Muscle of back (tissue), 11 donors: ENCODE results near the gene MXRA8. TPM values are rescaled to one million over a fixed set of nuclear protein-coding genes. Genes with fewer than 3 reads are reported as not detected.

ENCODE experiments used
- DNase-seq, 3 donors: peaks; one replicate each; pipeline versions ENCODE4 v3.0.0 to v3.0.0-alpha.2; 2013
- polyA plus RNA-seq, 10 donors: library from polyadenylated mRNA; unstranded; fragments of 120-200 nt; gene quantifications; one replicate each; pipeline ENCODE4 v1.2.1, GENCODE V29; 2013; ENCODE audit not compliant: insufficient read length in 10 of 10

MXRA8 gene
- polyA plus RNA-seq, 10 donors: 52.6 to 111 (median 69.8) TPM

GRCh38 chr1:1309251-1310108, 48.9 kb downstream of the MXRA8 start:
- DNase-seq: peak in 1 of 3 donors; percentile 38

GRCh38 chr1:1308756-1309250, 49.6 kb downstream of the MXRA8 start:
- no peak for DNase-seq

GRCh38 chr1:1307923-1308755, 50.2 kb downstream of the MXRA8 start, which contains the start of the genes ACAP3 and PUSL1:
Gene ACAP3, minus strand, starts transcription at chr1:1307930. Its CDS starts 115 bp downstream, at chr1:1307815.
Gene PUSL1, plus strand, starts transcription at chr1:1308597. Its CDS starts 47 bp downstream, at chr1:1308644.
- peak; percentile 92 to 98 (median 95) for DNase-seq

GRCh38 chr1:1307261-1307922, 51.0 kb downstream of the MXRA8 start:
- DNase-seq: peak in 1 of 3 donors; percentile 58

GRCh38 chr1:1306661-1307260, 51.6 kb downstream of the MXRA8 start:
- DNase-seq: peak in 1 of 3 donors; percentile 51

- DNase-seq: no peak
Observed at GRCh38 chr1:1306070-1306660, 52.2 kb downstream of the MXRA8 start.

GRCh38 chr1:1305300-1306069, 52.9 kb downstream of the MXRA8 start:
- peak; percentile 62 to 84 (median 64) for DNase-seq

GRCh38 chr1:1304331-1305299, 53.7 kb downstream of the MXRA8 start:
- peak; percentile 57 to 79 (median 69) for DNase-seq

GRCh38 chr1:1303736-1304135, 54.6 kb downstream of the MXRA8 start:
- no peak for DNase-seq

- no peak for DNase-seq
Observed at GRCh38 chr1:1302951-1303509, 55.3 kb downstream of the MXRA8 start.

Other genes starting within 250 kb of the MXRA8 start
- gene C1orf159, start 242.5 kb downstream of the MXRA8 start, polyA plus RNA-seq: 1 to 10 TPM; 3.8 to 7.1 (median 4.6) TPM
- gene TTLL10, start 184.7 kb downstream of the MXRA8 start, polyA plus RNA-seq: under 1 TPM in 7 of 10 donors, not detected in 3; 0.13 to 0.50 (median 0.27) TPM
- gene TNFRSF18, start 152.0 kb downstream of the MXRA8 start, polyA plus RNA-seq: 1 to 10 TPM; 1.9 to 4.6 (median 2.9) TPM
- gene TNFRSF4, start 144.4 kb downstream of the MXRA8 start, polyA plus RNA-seq: 1 to 10 TPM; 1.0 to 3.7 (median 2.0) TPM
- 100 to 1,000 TPM in 2 of 10 donors, 10 to 100 TPM in 8; 73.5 to 121 (median 88.5) TPM for gene SDF4, start 126.6 kb downstream of the MXRA8 start, polyA plus RNA-seq
- gene B3GALT6, start 126.3 kb downstream of the MXRA8 start, polyA plus RNA-seq: 10 to 100 TPM; 12.1 to 21.2 (median 15.6) TPM
- gene C1QTNF12, start 111.8 kb downstream of the MXRA8 start, polyA plus RNA-seq: 1 to 10 TPM; 1.0 to 6.7 (median 2.7) TPM
- gene UBE2J2, start 84.7 kb downstream of the MXRA8 start, polyA plus RNA-seq: 10 to 100 TPM; 34.4 to 46.8 (median 38.4) TPM
- 1 to 10 TPM; 2.7 to 8.5 (median 4.2) TPM for gene SCNN1D, start 78.1 kb downstream of the MXRA8 start, polyA plus RNA-seq
- 10 to 100 TPM; 23.6 to 57.8 (median 40.0) TPM for gene ACAP3, start 50.6 kb downstream of the MXRA8 start, polyA plus RNA-seq
- gene PUSL1, start 50.0 kb downstream of the MXRA8 start, polyA plus RNA-seq: 1 to 10 TPM; 4.1 to 9.3 (median 6.4) TPM
- gene INTS11, start 33.9 kb downstream of the MXRA8 start, polyA plus RNA-seq: 100 to 1,000 TPM in 1 of 10 donors, 10 to 100 TPM in 9; 60.2 to 107 (median 73.9) TPM
- 10 to 100 TPM; 10.6 to 17.2 (median 14.0) TPM for gene CPTP, start 33.8 kb downstream of the MXRA8 start, polyA plus RNA-seq
- gene TAS1R3, start 27.3 kb downstream of the MXRA8 start, polyA plus RNA-seq: 1 to 10 TPM; 1.4 to 3.2 (median 1.9) TPM
- gene DVL1, start 9.1 kb downstream of the MXRA8 start, polyA plus RNA-seq: 10 to 100 TPM; 26.6 to 50.4 (median 34.9) TPM
- 10 to 100 TPM; 44.1 to 80.7 (median 57.9) TPM for gene AURKAIP1, start 16.7 kb upstream of the MXRA8 start, polyA plus RNA-seq
- 100 to 1,000 TPM in 9 of 10 donors, 10 to 100 TPM in 1; 99.5 to 280 (median 146) TPM for gene CCNL2, start 40.8 kb upstream of the MXRA8 start, polyA plus RNA-seq
- gene MRPL20, start 48.7 kb upstream of the MXRA8 start, polyA plus RNA-seq: 100 to 1,000 TPM in 7 of 10 donors, 10 to 100 TPM in 3; 93.2 to 116 (median 110) TPM
- gene ANKRD65, start 62.7 kb upstream of the MXRA8 start, polyA plus RNA-seq: 10 to 100 TPM; 10.3 to 15.7 (median 14.3) TPM
- gene VWA1, start 77.1 kb upstream of the MXRA8 start, polyA plus RNA-seq: 10 to 100 TPM; 39.3 to 78.6 (median 50.7) TPM
- gene ATAD3C, start 91.1 kb upstream of the MXRA8 start, polyA plus RNA-seq: 1 to 10 TPM in 1 of 10 donors, under 1 TPM in 9; 0.25 to 1.5 (median 0.61) TPM
- gene ATAD3B, start 113.2 kb upstream of the MXRA8 start, polyA plus RNA-seq: 10 to 100 TPM in 8 of 10 donors, 1 to 10 TPM in 2; 8.5 to 14.5 (median 12.0) TPM
- gene ATAD3A, start 153.6 kb upstream of the MXRA8 start, polyA plus RNA-seq: 10 to 100 TPM; 10.2 to 21.1 (median 17.9) TPM
- 1 to 10 TPM; 1.7 to 8.0 (median 3.5) TPM for gene TMEM240, start 182.1 kb upstream of the MXRA8 start, polyA plus RNA-seq
- 10 to 100 TPM; 80.9 to 98.9 (median 86.8) TPM for gene SSU72, start 216.3 kb upstream of the MXRA8 start, polyA plus RNA-seq
- gene FNDC10, start 241.6 kb upstream of the MXRA8 start, polyA plus RNA-seq: 1 to 10 TPM in 9 of 10 donors, under 1 TPM in 1; 0.97 to 3.9 (median 2.1) TPM